ENCODE data around the gene AKAP13. TPM values are rescaled to one million over a fixed set of nuclear protein-coding genes. Genes with fewer than 3 reads are reported as not detected.

AKAP13 gene
- total RNA-seq, 4 donors from 2014 or later, result 105 to 167 (median 129) TPM

DNA sequence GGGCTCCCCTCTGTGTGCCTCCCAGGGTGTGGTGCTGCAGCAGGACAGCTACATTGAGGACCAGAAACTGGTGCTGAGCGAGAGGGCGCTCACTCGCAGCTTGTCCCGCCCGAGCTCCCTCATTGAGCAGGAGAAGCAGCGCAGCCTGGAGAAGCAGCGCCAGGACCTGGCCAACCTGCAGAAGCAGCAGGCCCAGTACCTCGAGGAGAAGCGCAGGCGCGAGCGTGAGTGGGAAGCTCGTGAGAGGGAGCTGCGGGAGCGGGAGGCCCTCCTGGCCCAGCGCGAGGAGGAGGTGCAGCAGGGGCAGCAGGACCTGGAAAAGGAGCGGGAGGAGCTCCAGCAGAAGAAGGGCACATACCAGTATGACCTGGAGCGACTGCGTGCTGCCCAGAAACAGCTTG, 360.6 kb downstream of the AKAP13 start:
- H3K4me3 ChIP-seq (ENCODE audit: low read depth, poor library complexity, severe bottlenecking), result no peak overlapping the region
- intact Hi-C loops (cut with DNase I; ENCODE audit: low total_unique reads), result loop anchor here (5.0 kb wide), 1 partner anchor 91 kb away; no protein-coding TSS in a partner anchor
- 91 to 95% methylated on average over 20 of the region's 20 CpGs for WGBS, 2 donors
- peak in 1 of 2 donors; percentile 72 for DNase-seq (ENCODE audit: low spot score in 2 of 2)
- TF ChIP-seq POLR2A (IDR thresholded peaks at IDR 0.05), result no peak
- TF ChIP-seq, protein P1, sequence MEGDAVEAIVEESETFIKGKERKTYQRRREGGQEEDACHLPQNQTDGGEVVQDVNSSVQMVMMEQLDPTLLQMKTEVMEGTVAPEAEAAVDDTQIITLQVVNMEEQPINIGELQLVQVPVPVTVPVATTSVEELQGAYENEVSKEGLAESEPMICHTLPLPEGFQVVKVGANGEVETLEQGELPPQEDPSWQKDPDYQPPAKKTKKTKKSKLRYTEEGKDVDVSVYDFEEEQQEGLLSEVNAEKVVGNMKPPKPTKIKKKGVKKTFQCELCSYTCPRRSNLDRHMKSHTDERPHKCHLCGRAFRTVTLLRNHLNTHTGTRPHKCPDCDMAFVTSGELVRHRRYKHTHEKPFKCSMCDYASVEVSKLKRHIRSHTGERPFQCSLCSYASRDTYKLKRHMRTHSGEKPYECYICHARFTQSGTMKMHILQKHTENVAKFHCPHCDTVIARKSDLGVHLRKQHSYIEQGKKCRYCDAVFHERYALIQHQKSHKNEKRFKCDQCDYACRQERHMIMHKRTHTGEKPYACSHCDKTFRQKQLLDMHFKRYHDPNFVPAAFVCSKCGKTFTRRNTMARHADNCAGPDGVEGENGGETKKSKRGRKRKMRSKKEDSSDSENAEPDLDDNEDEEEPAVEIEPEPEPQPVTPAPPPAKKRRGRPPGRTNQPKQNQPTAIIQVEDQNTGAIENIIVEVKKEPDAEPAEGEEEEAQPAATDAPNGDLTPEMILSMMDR (IDR thresholded peaks at IDR 0.05), result no peak

DNA sequence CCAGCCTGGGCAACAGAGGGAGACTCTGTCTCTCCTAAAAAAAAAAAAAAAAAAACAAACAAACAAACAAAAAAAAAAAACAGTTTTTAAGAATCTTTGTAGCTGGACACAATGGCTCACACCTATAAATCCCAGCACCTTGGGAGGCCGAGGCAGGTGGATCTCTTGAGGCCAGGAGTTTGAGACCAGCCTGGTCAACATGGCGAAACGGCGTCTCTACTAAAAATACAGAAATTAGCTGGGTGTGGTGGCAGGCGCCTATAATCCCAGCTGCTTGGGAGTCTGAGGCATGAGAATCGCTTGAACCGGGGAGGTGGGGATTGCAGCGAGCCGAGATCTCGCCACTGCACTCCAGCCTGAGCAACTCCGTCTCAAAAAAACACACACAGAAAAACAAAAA, 361.3 kb downstream of the AKAP13 start:
- TF ChIP-seq POLR2A (IDR thresholded peaks at IDR 0.05), result no peak
- no peak overlapping the region for H3K4me3 ChIP-seq (ENCODE audit: low read depth, poor library complexity, severe bottlenecking)
- no peak for DNase-seq (ENCODE audit: low spot score in 2 of 2)
- WGBS, 2 donors, result 79 to 83% methylated on average over 11 of the region's 11 CpGs
- intact Hi-C loops (cut with DNase I; ENCODE audit: low total_unique reads), result loop anchor here (5.0 kb wide), 1 partner anchor 91 kb away; no protein-coding TSS in a partner anchor

DNA sequence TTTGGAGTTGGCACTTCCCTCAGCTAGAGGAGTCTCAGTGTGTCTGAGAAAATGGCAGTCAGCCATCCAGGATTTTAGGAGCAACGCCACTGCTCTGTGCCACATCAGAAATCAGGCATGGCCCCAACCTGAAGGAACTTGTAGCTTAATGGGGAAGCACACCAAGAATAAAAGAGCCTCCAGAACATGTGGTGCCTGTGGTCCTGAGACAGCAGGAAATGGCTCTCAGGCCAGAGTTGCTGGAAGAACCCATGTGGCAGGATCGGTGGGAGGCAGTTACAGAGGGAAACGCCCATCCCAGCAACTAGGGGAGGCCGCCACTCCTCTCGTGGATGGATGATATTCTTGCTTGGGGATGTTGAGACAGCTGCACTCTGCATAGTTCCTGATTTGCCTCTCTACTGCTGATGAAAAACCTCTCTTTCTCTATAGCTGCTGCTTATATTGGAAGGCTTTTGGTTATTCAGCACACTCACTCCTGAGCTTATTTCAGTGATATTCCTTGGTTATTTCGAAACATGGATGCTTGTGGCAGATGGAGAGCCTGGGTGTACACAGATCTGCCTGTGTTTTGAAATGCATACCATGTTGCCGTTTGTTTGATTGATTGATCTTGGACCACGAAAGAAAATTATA, 361.9 kb downstream of the AKAP13 start:
- peak in 1 of 2 donors; percentile 80 for DNase-seq (ENCODE audit: low spot score in 2 of 2)
- TF ChIP-seq POLR2A (IDR thresholded peaks at IDR 0.05), result no peak
- TF ChIP-seq, protein P1 (IDR thresholded peaks at IDR 0.05), result no peak
- H3K4me3 ChIP-seq (ENCODE audit: low read depth, poor library complexity, severe bottlenecking), result no peak overlapping the region
- 46 to 61% methylated on average over 8 of the region's 8 CpGs for WGBS, 2 donors
- intact Hi-C loops (cut with DNase I; ENCODE audit: low total_unique reads), result loop anchor here (5.0 kb wide), 1 partner anchor 90 kb away; no protein-coding TSS in a partner anchor

DNA sequence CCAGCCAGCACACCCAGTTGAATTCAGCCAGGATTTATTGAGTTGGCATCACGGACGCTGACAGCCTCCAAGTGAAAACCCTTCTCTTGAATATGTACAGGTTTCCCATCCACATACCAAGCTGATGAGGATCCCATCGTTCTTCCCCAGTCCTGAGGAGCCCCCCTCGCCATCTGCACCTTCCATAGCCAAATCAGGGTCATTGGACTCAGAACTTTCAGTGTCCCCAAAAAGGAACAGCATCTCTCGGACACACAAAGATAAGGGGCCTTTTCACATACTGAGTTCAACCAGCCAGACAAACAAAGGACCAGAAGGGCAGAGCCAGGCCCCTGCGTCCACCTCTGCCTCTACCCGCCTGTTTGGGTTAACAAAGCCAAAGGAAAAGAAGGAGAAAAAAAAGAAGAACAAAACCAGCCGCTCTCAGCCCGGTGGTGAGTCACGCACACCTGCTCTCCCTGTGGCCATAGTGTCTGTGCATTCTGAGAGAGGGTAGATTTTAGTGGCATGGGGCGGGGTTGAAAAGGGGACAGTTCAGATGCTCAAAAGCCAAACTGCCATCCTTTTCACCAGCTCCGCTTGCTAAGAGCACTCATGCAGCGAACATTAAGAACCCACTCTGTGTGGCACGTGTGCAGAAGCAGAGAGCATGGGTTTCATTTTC, 363.1 kb downstream of the AKAP13 start:
- peak in 1 of 2 donors; percentile 73 for DNase-seq (ENCODE audit: low spot score in 2 of 2)
- intact Hi-C loops (cut with DNase I; ENCODE audit: low total_unique reads), result loop anchor here (5.0 kb wide), 1 partner anchor 89 kb away; no protein-coding TSS in a partner anchor
- no peak for TF ChIP-seq POLR2A (IDR thresholded peaks at IDR 0.05)
- TF ChIP-seq, protein P1 (IDR thresholded peaks at IDR 0.05), result no peak
- 80% methylated on average over 14 of the region's 14 CpGs for WGBS, 2 donors
- no peak overlapping the region for H3K4me3 ChIP-seq (ENCODE audit: low read depth, poor library complexity, severe bottlenecking)

DNA sequence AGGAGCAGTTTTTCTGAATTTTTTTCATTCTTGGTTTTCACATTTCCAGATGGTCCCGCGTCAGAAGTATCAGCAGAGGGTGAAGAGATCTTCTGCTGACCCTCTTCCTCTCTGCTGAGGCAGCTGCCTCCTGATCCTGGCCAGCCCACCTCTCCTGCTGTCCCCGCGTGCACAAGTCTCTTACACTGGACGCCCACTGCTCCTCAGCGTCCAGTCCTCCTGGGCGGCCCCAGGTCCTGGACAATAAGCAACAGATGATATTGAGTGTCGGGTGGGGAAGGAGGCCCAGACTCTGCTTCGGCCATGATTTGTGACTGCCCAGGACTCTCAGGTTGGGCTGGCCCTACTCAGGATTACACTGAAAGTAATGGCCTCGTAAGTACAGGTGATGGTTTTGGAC, 364.2 kb downstream of the AKAP13 start:
- no peak for TF ChIP-seq POLR2A (IDR thresholded peaks at IDR 0.05)
- TF ChIP-seq, protein P1 (IDR thresholded peaks at IDR 0.05), result no peak
- DNase-seq (ENCODE audit: low spot score in 2 of 2), result peak in 1 of 2 donors; percentile 79
- intact Hi-C loops (cut with DNase I; ENCODE audit: low total_unique reads), result loop anchor here (5.0 kb wide), 1 partner anchor 88 kb away; no protein-coding TSS in a partner anchor
- no peak overlapping the region for H3K4me3 ChIP-seq (ENCODE audit: low read depth, poor library complexity, severe bottlenecking)
- WGBS, 2 donors, result 89 to 93% methylated on average over 10 of the region's 10 CpGs

DNA sequence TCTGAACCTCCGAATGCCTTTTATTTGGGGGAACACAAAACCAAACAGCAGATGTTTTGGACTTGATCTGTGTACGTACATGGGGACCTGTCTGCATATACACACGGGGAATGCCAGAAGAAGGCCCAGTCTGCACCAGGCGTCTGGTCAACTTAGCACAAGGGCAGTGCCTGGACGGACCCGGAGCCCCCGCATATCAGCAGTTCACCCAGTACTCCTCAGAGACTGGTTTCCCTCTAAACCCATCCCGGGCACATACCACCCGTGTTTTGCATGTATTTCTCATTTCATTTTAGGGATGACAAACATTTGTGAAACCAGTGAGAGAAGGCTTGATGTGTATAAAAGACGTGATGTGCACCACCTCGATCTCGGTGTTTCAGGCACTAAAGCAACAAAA, 364.6 kb downstream of the AKAP13 start:
- 90 to 94% methylated on average over 11 to 12 of the region's 12 CpGs for WGBS, 2 donors
- intact Hi-C loops (cut with DNase I; ENCODE audit: low total_unique reads), result no loop called here
- DNase-seq (ENCODE audit: low spot score in 2 of 2), result peak in 1 of 2 donors; percentile 74
- no peak for TF ChIP-seq POLR2A (IDR thresholded peaks at IDR 0.05)
- TF ChIP-seq, protein P1 (IDR thresholded peaks at IDR 0.05), result no peak
- no peak overlapping the region for H3K4me3 ChIP-seq (ENCODE audit: low read depth, poor library complexity, severe bottlenecking)
